ENCODE results near the gene PRSS27. TPM values are rescaled to one million over a fixed set of nuclear protein-coding genes. Genes with fewer than 3 reads are reported as not detected.

The PRSS27 gene
- polyA plus RNA-seq, 1 donor: 1.3 TPM

DNA sequence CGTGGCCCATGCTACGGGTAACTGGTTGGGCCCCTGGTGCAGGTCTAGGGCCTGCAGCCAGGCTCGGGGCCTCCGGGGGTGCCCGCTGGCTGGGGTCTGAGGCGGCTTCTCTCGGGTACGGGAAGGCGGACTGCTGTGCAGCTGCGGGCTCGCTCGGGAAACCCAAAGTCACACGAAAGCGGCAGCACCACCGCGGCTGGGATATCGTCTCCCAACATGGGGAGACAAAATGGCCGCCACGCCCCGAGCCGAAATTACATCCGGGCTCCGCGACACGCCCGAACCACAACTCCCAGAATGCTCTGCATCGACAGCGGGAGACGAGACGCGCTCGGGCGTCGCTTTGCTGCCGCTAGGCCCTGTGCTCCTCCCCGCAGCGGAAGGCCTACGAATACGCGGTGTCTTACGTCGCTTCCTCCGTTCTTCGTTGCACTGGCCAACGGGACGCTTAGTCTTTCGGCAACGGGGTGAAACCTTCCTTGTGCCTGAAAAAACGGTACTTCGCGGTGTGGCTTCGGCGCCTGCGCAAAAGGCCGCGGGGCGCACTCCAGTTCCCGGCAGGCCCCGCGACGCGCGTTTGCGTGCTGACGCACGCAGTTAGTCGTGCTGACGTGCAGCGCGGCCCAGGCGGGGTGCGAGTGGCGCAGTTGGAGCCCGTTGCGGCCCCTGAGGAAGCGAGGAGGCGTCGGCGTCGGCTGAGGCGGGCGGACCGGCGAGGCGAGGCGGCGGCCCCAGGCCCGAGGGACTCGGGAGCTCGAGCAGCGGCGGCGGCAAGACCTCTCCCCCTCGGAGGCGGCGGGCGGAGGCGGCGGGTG lies 32.2 kb upstream of the PRSS27 start, which contains the start of gene SRRM2:
Gene SRRM2 (plus strand): TSS at position 604 of the 815 bp plus-strand sequence. CDS start 3,727 bp downstream, outside the sequence.
- peak; percentile 97 for DNase-seq

DNA sequence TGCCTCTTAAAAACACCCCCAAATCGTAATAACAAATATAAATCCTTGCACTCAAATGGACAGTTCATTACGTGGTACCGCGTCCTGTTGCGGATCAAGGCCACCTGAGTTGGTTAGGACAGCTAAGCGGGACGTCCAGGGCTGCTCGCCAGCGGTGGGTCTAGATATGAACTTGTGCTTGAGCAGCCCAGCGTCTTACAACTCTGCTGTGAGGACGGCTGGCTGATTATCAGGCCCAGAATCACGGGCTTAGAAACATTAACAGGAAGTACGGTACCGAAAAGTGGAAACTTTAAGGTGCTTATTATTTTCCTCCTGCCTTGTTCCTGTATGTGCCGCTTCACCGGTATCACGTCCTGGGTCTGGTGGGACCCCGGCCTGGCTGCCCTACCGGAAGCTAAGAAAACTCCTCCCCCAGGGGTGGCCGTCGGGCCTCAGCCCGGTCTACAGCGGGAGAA lies 31.6 kb upstream of the PRSS27 start:
- DNase-seq: no peak

DNA sequence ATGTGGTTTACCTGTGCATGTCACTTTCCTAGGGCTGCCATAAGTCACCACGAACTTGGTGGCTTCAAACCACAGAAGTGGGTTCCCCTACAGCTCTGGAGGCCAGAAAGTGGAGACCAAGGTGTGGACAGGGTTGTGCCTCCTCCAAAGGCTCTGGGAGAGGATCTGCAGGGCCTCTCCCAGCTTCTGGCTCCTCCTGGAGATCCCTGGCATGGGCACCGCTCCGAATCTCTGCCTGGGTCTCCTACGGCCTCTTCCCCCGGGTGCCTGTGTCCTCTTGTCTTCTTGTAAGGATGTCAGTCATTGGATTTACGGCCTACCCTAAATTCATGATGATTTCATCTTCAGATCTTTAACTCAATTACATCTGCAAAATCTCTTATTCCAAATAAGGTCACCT lies 29.9 kb upstream of the PRSS27 start:
- no peak for DNase-seq

DNA sequence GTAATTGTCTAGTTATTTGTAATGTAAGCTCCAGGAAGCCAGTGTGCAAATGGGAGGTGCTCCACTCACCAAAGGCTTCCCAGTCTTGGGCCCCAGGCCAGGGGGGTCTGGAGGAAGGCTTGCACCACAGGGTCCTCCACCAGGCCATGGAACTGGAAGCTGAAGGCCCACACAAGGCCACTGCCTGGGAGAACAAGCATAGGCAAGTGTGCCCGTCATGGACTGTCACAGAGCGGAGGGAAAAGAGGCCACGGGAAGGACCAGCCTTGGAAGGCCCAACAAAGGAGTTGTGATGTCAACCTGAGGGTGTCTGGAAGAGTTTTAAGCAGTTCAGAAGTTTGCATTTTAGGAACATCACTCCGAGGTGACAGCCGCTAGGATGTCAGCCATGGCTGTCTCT lies 29.5 kb upstream of the PRSS27 start:
- DNase-seq: no peak

DNA sequence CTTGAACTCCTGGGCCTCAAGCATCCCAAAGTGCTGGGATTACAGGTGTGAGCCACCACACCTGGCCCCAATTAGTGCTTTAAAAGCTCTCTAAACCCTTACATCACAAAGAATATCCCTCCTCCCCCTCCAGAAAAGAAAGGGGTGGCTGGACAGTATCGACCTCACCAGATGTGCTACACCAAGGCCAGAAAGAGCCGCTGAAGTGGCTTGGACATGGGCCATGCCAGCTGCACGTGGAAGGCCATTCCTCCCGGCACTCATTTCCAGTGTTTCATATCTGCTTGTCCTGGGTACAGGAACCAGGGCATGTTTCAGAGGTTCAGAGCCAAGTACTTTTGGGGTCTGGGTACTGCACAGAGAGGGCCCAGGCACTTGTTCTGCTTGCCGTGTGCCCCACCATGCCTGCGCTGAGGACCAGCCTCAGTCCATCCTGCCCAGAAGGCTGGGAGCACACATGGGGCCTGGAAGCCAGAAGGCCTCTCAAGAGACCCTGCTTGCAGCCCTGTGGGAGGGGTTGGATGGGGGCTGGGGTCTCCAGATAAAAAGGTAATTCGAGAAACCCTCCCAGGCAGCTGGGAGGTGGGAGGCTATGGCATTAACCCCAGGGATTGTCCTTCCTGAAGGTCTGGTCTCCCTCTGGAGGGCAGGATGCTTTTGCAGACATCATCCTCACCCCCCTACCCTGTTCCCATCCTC lies 28.9 kb upstream of the PRSS27 start:
- no peak for DNase-seq

DNA sequence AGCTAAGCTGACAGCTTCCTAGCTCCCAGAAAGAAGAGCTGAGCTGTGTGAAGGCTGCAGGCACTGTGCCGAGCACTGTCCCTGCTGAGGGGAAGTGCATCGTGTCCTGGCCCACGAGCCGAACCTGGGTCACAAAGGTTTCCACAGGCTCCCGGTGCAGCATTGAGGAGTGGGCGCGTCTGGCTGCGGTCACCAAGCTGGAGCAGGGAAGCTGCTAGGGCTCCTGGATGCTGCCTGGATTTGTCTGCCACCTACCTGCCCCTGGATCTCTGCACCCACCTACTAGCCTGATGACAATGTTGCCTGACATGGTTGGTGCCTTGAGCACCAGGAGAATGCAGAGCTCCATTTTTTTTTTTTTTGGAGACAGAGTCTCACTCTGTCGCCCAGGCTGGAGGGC lies 25.9 kb upstream of the PRSS27 start:
- no peak for DNase-seq

DNA sequence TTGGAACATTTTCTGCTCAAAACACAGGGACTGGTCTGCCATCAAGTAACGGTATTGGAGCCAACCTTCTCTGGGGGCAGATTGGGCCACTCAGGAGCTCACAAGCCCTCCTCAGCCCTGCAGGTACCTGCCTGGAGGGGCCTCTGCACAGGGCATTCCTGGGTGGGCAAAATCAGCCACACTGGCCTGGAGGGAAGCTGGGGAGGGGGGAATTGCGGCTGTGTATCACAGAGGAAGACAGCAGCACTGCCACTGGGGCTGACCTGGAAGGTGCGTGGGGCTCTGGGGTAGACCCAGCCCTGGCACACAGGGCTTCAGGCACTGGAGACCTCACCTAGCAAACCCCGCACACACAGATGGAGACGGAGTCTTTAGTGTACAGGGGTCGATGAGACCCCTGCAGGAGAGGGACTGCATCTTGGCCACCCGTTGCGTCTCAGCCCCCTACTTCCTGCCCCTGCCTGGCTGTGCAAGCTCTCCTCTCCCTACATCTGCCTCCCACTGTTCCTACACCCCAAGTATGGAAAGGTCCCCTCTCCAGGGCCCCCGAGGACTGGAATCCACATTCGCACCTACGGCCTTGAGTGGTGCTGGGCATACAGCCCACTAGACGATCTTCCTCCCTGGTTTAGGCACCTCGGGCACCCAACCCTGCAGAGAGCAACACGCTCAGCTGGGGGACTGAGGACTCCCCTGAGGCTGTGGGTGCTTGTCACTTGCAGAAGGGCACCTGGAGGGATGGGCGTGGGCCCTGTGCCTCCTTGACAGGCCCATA lies 25.3 kb upstream of the PRSS27 start:
- no peak for DNase-seq

DNA sequence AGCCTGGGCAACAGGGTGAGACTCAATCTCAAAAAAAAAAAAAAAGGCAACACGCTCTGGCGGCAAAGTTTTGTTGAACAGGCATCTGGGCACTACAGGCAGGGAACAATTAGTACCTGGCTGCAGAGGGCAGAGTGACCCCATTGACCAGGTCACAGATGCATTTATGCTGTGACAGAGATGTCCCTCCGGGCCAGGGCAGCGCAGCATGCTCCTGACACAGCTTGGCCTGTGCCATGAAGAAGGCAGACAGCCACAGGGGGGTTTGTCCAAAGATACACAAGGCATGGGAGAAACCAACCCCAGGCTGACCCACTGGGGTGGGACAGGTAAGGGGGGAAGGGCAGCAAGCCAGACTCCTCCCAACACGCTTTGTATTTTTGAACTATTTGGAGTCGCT lies 24.7 kb upstream of the PRSS27 start:
- DNase-seq: no peak

DNA sequence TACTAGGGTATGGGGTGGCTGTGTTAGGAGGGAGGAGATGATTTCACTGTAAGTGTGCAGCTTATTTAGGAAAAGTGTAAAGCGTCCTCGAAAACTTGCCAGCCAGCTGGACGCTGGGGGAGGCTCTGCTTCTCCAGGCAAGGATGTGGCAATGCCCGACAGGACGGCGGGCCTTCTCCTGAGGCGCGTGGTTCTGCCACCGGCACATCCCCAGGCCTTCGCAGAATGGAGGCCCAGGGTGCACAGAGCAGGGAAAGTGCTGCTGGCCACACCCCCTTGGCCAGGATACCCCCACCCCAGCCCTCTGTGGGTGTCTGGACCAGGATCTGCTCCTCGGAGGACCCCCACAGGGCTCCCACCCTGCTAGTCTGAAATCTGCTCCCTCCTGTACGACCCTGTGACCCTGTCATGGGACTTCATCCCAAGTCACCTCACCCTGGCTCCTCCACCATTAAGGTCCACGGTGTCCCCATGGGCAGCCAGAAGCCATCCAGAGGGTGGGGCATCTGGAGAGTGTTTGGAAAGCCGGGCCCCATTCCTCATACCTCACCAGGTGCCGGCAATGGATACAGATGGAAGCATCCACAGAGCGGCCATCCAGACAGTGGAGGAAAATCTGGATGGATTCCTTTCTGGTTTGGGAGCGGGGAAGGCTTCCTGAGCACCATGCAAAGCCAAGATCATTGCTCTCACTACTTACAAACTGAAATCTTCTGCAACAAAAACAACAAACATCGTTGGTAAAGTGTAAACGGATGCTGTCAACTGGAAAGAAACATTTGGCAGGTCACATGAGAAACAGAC lies 23.2 kb upstream of the PRSS27 start:
- DNase-seq: no peak

DNA sequence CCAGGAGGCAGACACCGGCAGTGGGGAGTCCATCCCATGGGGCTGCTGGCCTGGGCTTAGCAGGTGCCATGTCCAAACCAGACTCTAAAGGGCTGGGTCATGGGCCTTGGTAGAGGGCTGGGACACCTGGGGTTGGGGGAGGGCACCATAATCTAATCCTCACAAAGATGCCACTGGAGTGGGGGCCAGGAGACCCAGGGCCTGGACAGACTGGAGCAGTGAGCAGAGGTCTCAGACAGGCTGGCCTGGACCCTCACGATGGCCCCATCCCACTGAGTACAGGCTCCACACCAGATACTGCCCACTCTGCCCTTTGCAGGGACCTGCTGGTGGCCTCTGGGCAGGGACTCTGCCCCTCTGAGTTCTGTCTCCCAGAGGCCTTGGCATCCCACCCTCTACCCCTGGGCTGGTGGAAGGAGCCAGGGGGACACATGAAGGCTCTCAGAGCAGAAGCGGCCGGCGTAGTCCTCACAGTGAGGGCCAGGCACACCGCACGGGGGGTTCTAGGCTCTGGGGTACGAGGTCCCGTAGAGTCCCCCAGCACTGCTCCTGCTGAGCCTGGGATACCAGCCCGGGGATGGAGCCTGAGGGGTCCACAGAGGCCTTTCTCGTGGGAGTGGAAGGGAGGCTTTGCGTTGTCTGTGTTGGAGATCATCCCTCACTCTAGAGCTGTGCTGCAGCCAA lies 22.4 kb upstream of the PRSS27 start:
- no peak for DNase-seq

DNA sequence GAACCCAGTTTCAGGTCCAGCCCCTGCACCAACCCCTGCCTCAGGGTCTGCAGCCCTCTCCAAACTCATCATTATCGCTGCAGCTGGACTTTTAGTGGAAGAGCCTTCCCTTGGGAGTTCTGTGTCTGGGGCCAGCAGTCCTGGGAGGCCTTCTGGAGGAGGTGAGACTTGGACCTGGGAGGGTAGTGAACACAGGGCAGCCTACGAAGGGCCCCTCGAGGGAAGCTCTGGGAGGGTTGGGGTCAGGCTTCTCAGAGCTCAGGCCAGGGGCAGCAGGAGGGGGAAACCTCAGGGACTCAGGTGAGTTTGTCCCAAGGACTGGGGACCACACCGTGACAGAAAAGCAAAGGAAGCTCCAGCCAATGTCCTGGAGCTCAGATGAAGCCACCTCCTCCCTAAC lies 21.1 kb upstream of the PRSS27 start:
- DNase-seq: no peak

DNA sequence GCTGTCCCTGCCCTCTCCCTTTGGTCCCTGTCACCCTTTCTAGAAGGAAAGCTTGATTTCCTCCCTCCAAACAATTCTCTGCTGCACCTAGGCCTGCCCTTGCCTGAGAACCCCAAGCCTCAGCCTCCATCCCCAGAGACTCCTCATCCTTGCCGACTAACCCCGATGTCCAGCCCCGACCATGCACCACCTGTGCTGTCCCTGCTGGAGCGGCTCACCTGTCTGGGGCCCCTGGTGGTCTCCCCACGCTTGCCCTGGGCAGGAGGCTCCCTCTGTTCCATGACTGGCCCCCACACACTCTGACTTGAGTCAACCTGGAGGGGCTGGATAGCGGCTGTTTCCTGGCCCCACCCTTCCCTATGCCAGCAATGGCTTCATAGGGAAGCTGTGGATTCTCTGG lies 20.5 kb upstream of the PRSS27 start:
- no peak for DNase-seq

DNA sequence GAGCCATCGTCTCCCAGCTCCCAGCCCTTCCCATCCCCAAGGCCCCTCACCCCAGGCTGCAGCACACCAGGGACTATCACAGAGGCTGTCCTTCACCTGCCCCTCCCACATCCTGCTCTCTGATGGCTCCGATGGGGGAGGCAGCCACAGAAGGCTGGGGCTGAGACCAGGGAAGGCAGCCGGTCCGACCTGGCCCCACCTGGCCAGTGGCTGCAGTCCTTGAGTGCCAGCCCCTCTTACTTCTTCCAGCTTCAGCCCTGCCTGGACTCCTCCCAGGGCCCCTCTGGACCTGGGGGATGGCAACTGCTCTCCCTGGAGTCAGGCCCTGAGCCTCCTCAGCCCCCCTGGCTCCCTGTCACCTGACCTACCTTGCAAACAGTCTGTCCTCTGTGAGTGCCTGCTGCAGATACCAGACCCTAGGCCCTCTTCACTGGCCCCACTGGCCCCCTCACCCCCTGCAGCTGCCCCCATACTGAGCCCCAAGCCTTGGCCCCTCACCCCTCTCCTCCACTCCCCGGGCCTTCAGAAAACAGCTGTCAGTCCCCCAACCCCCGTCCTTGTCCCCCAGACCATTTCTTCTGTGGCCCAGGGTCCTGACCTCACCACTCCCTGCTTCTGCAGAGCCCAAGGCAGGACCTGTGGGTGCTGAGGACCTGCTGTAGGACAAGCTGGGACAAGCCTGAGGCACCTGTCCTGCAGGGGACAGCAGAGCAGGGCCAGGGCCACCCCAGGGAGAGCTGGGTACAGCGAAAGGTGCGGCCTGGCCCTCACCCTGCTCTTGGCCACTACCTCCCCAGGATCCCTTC lies 19.8 kb upstream of the PRSS27 start:
- DNase-seq: no peak

DNA sequence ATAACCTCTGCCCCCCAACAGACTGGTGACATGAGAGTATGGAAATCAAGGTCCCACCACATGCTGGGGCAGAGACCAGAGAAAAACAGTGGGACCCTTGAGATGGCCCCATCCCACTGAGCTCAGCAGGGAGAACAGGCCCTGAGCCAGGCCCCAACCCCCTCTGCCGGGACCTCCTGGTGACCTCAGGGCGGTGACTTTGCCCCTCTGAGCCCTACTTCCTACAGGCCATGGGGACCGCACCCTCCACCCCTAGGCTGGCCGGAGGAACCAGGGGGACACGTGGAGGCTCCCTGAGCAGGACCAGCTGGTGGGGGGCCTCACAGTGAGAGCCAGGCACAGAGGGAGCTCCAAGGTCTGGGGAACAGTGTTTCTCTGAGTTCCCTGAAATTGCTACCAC lies 18.6 kb upstream of the PRSS27 start:
- no peak for DNase-seq

DNA sequence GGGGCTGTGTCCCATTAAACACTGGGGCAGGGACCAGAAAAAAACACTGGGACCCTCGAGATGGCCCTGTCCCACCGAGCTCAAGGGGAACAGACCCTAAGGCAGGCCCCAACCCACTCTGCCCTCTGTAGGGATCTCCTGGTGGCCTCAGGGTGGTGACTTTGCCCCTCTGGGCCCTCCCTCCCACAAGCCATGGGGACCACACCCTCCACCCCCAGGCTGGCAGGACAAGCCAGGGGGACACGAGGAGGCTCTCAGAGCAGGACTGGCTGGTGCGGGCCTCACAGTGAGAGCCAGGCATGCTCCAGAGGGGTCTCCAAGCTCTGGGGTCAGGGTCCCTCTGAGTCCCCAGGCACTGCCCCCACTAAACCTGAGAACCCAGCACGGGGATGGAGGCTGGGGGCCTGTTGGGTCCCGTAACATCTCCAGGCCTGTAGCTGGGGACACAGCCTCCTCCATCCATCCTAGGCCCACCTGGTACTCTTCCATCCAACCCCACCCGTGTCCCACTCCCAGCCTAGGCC lies 17.9 kb upstream of the PRSS27 start:
- no peak for DNase-seq

DNA sequence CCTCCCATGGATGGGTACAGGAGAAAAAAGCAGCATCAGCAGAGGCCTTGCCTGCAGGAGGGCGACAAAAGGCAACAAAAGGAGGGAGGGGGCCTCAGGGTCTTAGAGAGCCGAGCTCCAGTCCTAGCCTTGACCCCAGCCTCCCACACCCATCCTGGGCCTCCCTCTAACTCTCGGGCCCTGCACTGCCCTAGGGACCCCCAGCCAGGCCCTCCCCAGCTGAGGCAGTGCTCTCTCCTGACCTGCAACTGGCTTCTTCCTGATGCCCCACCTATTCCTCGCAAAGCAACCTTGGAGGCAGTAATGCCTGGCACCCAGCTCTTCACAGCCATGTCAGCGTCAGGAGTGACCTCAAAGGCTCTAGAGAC lies 17.2 kb upstream of the PRSS27 start:
- no peak for DNase-seq

DNA sequence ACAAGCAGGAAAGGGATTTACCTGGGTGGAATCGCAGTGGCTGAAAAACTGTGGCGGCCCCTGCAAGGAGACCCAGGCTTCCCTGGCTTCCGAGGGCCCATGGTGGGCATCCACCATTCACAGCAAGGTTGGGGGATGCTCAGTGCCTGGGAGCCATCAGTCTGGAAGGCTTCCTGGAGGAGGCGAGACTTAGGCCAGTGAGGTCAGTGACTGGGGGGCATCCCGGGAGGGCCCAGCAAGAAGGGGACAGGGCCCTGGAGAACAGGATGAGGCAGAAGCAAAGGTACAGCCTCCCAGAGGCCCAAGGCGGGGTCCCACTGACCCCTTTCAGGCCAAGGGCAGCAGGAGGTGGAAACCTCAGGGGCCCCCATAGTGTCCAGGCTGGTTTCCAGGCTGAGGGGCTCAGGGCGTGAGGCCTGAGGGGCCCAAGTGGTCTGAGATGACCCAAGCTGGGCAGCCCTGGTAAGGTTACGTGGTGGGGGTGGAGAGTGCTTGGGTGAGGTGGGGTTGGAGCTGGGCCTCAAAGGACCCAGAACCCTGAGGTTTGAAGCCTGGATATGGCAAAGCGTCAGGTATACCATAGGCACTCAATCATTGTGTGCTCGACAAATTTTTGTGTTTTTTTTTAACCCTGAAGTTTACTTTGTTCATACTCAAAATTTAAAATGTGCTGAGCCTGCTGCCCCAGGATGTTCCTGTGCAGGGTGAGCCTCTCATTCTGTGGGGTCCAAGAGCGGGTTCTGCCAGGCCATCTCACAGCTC lies 16.6 kb upstream of the PRSS27 start:
- DNase-seq: no peak

DNA sequence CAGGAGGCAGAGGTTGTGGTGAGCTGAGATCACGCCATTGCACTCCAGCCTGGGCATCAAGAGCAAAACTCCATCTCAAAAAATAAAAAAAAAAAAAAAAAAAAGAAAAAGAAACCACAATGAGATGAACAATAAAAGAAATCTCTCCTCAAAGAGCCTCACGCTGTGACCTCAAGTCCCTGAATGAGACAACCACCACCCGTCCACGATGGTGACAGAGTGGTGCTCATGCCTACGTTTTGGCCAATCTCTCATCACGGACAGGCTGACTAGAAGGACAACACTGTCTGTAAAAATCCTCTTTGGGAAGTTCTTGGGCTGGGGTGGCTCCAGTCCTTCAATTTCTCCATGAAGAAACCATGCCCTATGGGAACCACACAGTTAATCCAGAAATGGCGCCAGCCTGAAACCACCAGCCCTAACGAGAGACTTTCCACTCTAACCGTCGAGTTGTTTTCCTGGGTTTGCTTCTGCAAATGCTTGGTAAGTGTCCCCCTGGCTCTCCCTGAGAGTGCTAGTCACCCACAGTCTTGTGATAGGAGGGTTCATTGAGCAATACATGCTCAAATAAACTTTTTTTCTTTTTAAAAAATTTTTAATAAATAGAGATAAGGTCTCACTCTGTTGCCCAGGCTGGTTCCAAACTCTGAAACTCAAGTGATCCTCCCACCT lies 15.0 kb upstream of the PRSS27 start:
- DNase-seq: no peak

DNA sequence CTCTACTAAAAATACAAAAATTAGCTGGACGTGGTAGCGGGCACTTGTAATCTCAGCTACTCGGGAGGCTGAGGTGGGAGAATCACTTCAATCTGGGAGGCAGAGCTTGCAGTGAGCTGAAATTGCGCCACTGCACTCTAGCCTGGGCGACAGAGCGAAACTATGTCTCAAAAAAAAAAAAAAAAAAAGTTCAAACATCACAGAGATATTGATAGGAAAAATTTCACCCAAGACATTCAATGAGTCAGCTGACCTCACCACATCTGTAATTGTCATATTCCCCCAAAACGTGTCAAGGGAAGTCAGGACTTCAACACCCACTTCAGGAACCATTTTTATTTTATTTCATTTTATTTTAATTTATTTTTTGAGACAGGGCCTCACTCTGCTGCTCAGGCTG lies 8.0 kb upstream of the PRSS27 start:
- DNase-seq: no peak

Measured in left kidney (tissue), 2 donors.